ENCODE data around the gene STARD4. TPM values are rescaled to one million over a fixed set of nuclear protein-coding genes. Genes with fewer than 3 reads are reported as not detected.

STARD4 gene
- total RNA-seq, 2 experiments from 2014 or later = 30.4 to 43.8 TPM

- ChIA-PET CTCF (ENCODE audit: unreplicated experiment) (no interaction called here), POLR2A (no interaction called here)
- H3K36me3 ChIP-seq (ENCODE audit: insufficient read depth, low read length) = no peaks in the 10 kb centered on the region
- no peak overlapping the region for H3K4me2 ChIP-seq (ENCODE audit: low read length)
- intact Hi-C loops (cut with micrococcal nuclease; ENCODE audit: unreplicated experiment) = loop anchor here (10.0 kb wide), 1 partner anchor 209 kb away; no protein-coding TSS in a partner anchor
- no peaks in the 10 kb centered on the region for H4K20me1 ChIP-seq (ENCODE audit: insufficient read depth, low read length)
- no peak for TF ChIP-seq CTCF (conservative IDR thresholded peaks at IDR 0.05; ENCODE audit: low read length)
- no peak for TF ChIP-seq EZH2phosphoT487 (IDR thresholded peaks at IDR 0.05; ENCODE audit: borderline replicate concordance, low read depth, low read length)
- H3K9me3 ChIP-seq (ENCODE audit: low read length) = no peaks in the 10 kb centered on the region
- no peak overlapping the region for H2AFZ ChIP-seq (ENCODE audit: low read length)
- BruUV-seq (replicated peaks) = no TSS peak
- DNase-seq (ENCODE audit: low spot score) = no peak
- no peaks in the 10 kb centered on the region for H3K79me2 ChIP-seq (ENCODE audit: insufficient read depth, low read depth, low read length)
- H3K4me3 ChIP-seq (ENCODE audit: low read depth, low read length, poor library complexity, severe bottlenecking) = no peak overlapping the region
- H3K9me2 ChIP-seq (ENCODE audit: insufficient read depth, low read length) = no peaks in the 10 kb centered on the region
- peaks cover 4% of the 10 kb centered on the region for H3K4me1 ChIP-seq (ENCODE audit: insufficient read depth, low read length, poor library complexity, severe bottlenecking)
- no peak overlapping the region for H3K27ac ChIP-seq (ENCODE audit: low read depth, low read length, poor library complexity, severe bottlenecking)
Measured at GRCh38 chr5:111555760-111556159, 43.4 kb upstream of the STARD4 start.

GRCh38 chr5:111553868-111554267 is 41.5 kb upstream of the STARD4 start:
- Histone ChIP-seq H3K4me3 (ENCODE audit: low read depth, low read length, poor library complexity, severe bottlenecking) (no peak overlapping the region), H3K9me3 (ENCODE audit: low read length) (no peaks in the 10 kb centered on the region), H4K20me1 (ENCODE audit: insufficient read depth, low read length) (no peaks in the 10 kb centered on the region), H3K79me2 (ENCODE audit: insufficient read depth, low read depth, low read length) (no peaks in the 10 kb centered on the region), H3K27ac (ENCODE audit: low read depth, low read length, poor library complexity, severe bottlenecking) (no peak overlapping the region), H3K9me2 (ENCODE audit: insufficient read depth, low read length) (no peaks in the 10 kb centered on the region), H3K36me3 (ENCODE audit: insufficient read depth, low read length) (no peaks in the 10 kb centered on the region), H2AFZ (ENCODE audit: low read length) (no peak overlapping the region), H3K4me1 (ENCODE audit: insufficient read depth, low read length, poor library complexity, severe bottlenecking) (peaks cover 6% of the 10 kb centered on the region), H3K4me2 (ENCODE audit: low read length) (no peak overlapping the region)
- BruUV-seq (replicated peaks) = no TSS peak
- DNase-seq (ENCODE audit: low spot score) = no peak
- ChIA-PET CTCF (ENCODE audit: unreplicated experiment) (no interaction called here), POLR2A (interaction anchor here (0.9 kb wide), 1 partner anchor 8 kb away, joined by 3 read pairs; no protein-coding TSS in a partner anchor)
- TF ChIP-seq EZH2phosphoT487 (IDR thresholded peaks at IDR 0.05; ENCODE audit: borderline replicate concordance, low read depth, low read length) (no peak), CTCF (conservative IDR thresholded peaks at IDR 0.05; ENCODE audit: low read length) (no peak)
- intact Hi-C loops (cut with micrococcal nuclease; ENCODE audit: unreplicated experiment) = loop anchor here (5.0 to 10.0 kb wide), 2 partner anchors 211 to 268 kb away; no protein-coding TSS in a partner anchor

- peaks cover 6% of the 10 kb centered on the region for H3K4me1 ChIP-seq (ENCODE audit: insufficient read depth, low read length, poor library complexity, severe bottlenecking)
- H4K20me1 ChIP-seq (ENCODE audit: insufficient read depth, low read length) = no peaks in the 10 kb centered on the region
- no peak overlapping the region for H3K4me3 ChIP-seq (ENCODE audit: low read depth, low read length, poor library complexity, severe bottlenecking)
- H3K9me3 ChIP-seq (ENCODE audit: low read length) = no peaks in the 10 kb centered on the region
- ChIA-PET CTCF (ENCODE audit: unreplicated experiment) (no interaction called here), POLR2A (interaction anchor here (0.6 to 1.1 kb wide), 4 partner anchors 9 to 293 kb away, joined by 3 read pairs; no protein-coding TSS in a partner anchor)
- H3K4me2 ChIP-seq (ENCODE audit: low read length) = no peak overlapping the region
- H2AFZ ChIP-seq (ENCODE audit: low read length) = no peak overlapping the region
- DNase-seq (ENCODE audit: low spot score) = no peak
- no peaks in the 10 kb centered on the region for H3K9me2 ChIP-seq (ENCODE audit: insufficient read depth, low read length)
- H3K36me3 ChIP-seq (ENCODE audit: insufficient read depth, low read length) = no peaks in the 10 kb centered on the region
- BruUV-seq (replicated peaks) = no TSS peak
- TF ChIP-seq CTCF (conservative IDR thresholded peaks at IDR 0.05; ENCODE audit: low read length) = no peak
- no peak for TF ChIP-seq EZH2phosphoT487 (IDR thresholded peaks at IDR 0.05; ENCODE audit: borderline replicate concordance, low read depth, low read length)
- no peaks in the 10 kb centered on the region for H3K79me2 ChIP-seq (ENCODE audit: insufficient read depth, low read depth, low read length)
- H3K27ac ChIP-seq (ENCODE audit: low read depth, low read length, poor library complexity, severe bottlenecking) = no peak overlapping the region
- intact Hi-C loops (cut with micrococcal nuclease; ENCODE audit: unreplicated experiment) = loop anchor here (5.0 to 10.0 kb wide), 2 partner anchors 212 to 269 kb away; no protein-coding TSS in a partner anchor
Measured at GRCh38 chr5:111552896-111553295, 40.6 kb upstream of the STARD4 start.
